K562 (cell line): ENCODE results near the gene HMGN1. TPM values are rescaled to one million over a fixed set of nuclear protein-coding genes. Genes with fewer than 3 reads are reported as not detected.
A peak's percentile ranks its signal among the peaks of the same experiment; 100 is the strongest.

Experiments
- CREB3L1 ChIP-seq: fragments of 450-650 bp; IDR thresholded peaks from 2 replicates; pipeline ENCODE4 v1.6.1; 2014; ENCODE audit warnings: low read depth, mild to moderate bottlenecking, moderate library complexity, borderline replicate concordance
- CSDE1 ChIP-seq, 2 experiments: fragments of 450-650 bp; IDR thresholded peaks; 2 replicates each; pipeline ENCODE4 v1.6.1; 2016; ENCODE audit warnings: mild to moderate bottlenecking in 1 of 2
- GTF3C2 ChIP-seq: IDR thresholded peaks from 3 replicates; pipeline ENCODE4 v1.6.1; 2011; ENCODE audit warnings: borderline replicate concordance, mild to moderate bottlenecking, moderate library complexity; ENCODE audit not compliant: insufficient read length; ENCODE audit errors: extremely low read depth
- HDAC8 ChIP-seq: fragments of 450-650 bp; IDR thresholded peaks from 2 replicates; pipeline ENCODE4 v1.6.1; 2016; ENCODE audit warnings: mild to moderate bottlenecking, missing genetic modification characterization, moderate library complexity, missing compliant biosample characterization
- ILF3 ChIP-seq: fragments of 450-650 bp; IDR thresholded peaks from 2 replicates; pipeline ENCODE4 v1.6.1; 2018; ENCODE audit warnings: antibody characterized with exemption, mild to moderate bottlenecking, moderate library complexity, borderline replicate concordance
- MAFG ChIP-seq: fragments of 450-650 bp; conservative IDR thresholded peaks from 2 replicates; pipeline ENCODE4 v1.6.1; 2016; ENCODE audit warnings: missing genetic modification characterization, missing compliant biosample characterization
- MEF2A ChIP-seq: IDR thresholded peaks from 2 replicates; pipeline ENCODE4 v1.6.1; 2011; ENCODE audit warnings: low read depth, mild to moderate bottlenecking, low read length, moderate library complexity; ENCODE audit not compliant: control insufficient read depth
- MEF2D ChIP-seq: conservative IDR thresholded peaks from 2 replicates; pipeline ENCODE4 v1.6.1; 2016; ENCODE audit warnings: low read depth, missing genetic modification characterization, missing compliant biosample characterization
- NEUROD1 ChIP-seq: fragments of 150-350 bp; IDR thresholded peaks from 2 replicates; pipeline ENCODE4 v1.6.1; 2014; ENCODE audit warnings: borderline replicate concordance, low read length, low read depth; ENCODE audit not compliant: partially characterized antibody
- PCBP1 ChIP-seq: fragments of 200-400 bp; formaldehyde crosslinking; IDR thresholded peaks from 2 replicates; pipeline ENCODE4 v1.6.1; 2018; ENCODE audit warnings: mild to moderate bottlenecking, low read depth, low read length; ENCODE audit not compliant: poor library complexity, severe bottlenecking
- POLR2G ChIP-seq: fragments of 200-400 bp; formaldehyde crosslinking; IDR thresholded peaks from 2 replicates; pipeline ENCODE4 v1.6.1; 2017; ENCODE audit warnings: low read depth, mild to moderate bottlenecking, antibody characterized with exemption, low read length, moderate library complexity
- PREB ChIP-seq: sonication (generic); formaldehyde crosslinking; IDR thresholded peaks from 2 replicates; pipeline ENCODE4 v1.8.1; 2023; ENCODE audit warnings: mild to moderate bottlenecking, missing genetic modification reagents
- PYGO2 ChIP-seq: fragments of 450-650 bp; IDR thresholded peaks from 2 replicates; pipeline ENCODE4 v1.6.1; 2016; ENCODE audit warnings: mild to moderate bottlenecking, missing genetic modification characterization, moderate library complexity, missing compliant biosample characterization
- STAT6 ChIP-seq: sonication (generic); formaldehyde crosslinking; IDR thresholded peaks from 2 replicates; pipeline ENCODE4 v1.8.1; 2023; ENCODE audit warnings: mild to moderate bottlenecking, missing genetic modification reagents
- TBL1XR1 ChIP-seq, 2 experiments: IDR thresholded peaks; 2 replicates each; pipeline ENCODE4 v1.6.1; 2012; ENCODE audit warnings: improper control_type of control experiment in 2 of 2, low read length in 2 of 2, mild to moderate bottlenecking in 1 of 2
- XRCC5 ChIP-seq: fragments of 200-400 bp; formaldehyde crosslinking; IDR thresholded peaks from 2 replicates; pipeline ENCODE4 v1.6.1; 2017; ENCODE audit warnings: low read depth, mild to moderate bottlenecking, low read length
- ZBTB1 ChIP-seq: sonication (generic); formaldehyde crosslinking; IDR thresholded peaks from 2 replicates; pipeline ENCODE4 v1.8.1; 2023; ENCODE audit warnings: missing genetic modification reagents, low read depth, mild to moderate bottlenecking, borderline replicate concordance
- ZFX ChIP-seq: sonication (generic); formaldehyde crosslinking; IDR thresholded peaks from 2 replicates; pipeline ENCODE4 v1.8.0; 2022; ENCODE audit warnings: mild to moderate bottlenecking, missing genetic modification reagents, moderate library complexity
- ZKSCAN8 ChIP-seq: fragments of 200-800 bp; sonication (Bioruptor generic); IDR thresholded peaks from 2 replicates; pipeline ENCODE4 v1.6.1; 2016; ENCODE audit warnings: missing genetic modification characterization, missing compliant biosample characterization
- ZSCAN29 ChIP-seq: fragments of 450-650 bp; IDR thresholded peaks from 2 replicates; pipeline ENCODE4 v1.6.1; 2017
- polyA plus RNA-seq, 8 experiments: library from polyadenylated mRNA; depleted of rRNA in 4 of 8; stranded (reverse) in 5 of 8; unstranded in 3 of 8; fragments of >200 nt; fragmentation: Nextera tagmentation in 2 of 8; fragmentation: Illumina TruSeq in 1 of 8; extraction: Ambion mirVana in 2 of 8; extraction: Trizol in 1 of 8; gene quantifications; 2 replicates each; pipeline versions ENCODE4 v1.2.1 to v1.2.3, GENCODE V29; 2011 to 2014; ENCODE audit warnings: inconsistent platforms in 1 of 8, missing spikeins in 1 of 8
- total RNA-seq, 7 experiments: library from RNA; depleted of rRNA in 6 of 7; stranded (reverse); fragments of >200 nt in 6 of 7; fragmentation: Illumina TruSeq in 2 of 7; extraction: Trizol in 2 of 7; gene quantifications; 2 replicates each; pipeline versions ENCODE4 v1.2.1 to v1.2.3, GENCODE V29; 2011 to 2021; ENCODE audit warnings: low replicate concordance in 1 of 7

The HMGN1 gene
- total and polyA plus RNA-seq, 9 of the 15 experiments (the other 6 are each of a cell fraction or from before 2014, with no cell fraction given) = 124 to 626 (median 498) TPM

GRCh38 chr21:39313571-39314142, 35.2 kb downstream of the HMGN1 start, which contains the start of gene BRWD1 (continued):
- TF ChIP-seq GTF3C2 (no peak), ILF3 (no peak), CREB3L1 (peak; percentile 92), NEUROD1 (peak; percentile 71), ZFX (CRISPR knock-in tag) (peak; percentile 86), ZSCAN29 (peak; percentile 77), ZKSCAN8 (CRISPR knock-in tag) (peak; percentile 62; the same call in 1 of the 2 replicates), STAT6 (peak; percentile 82; the same call in 1 of the 2 replicates), POLR2G (peak; percentile 96), MAFG (tag) (no peak), HDAC8 (tag) (peak; percentile 84), ZBTB1 (no peak; the same call in 1 of the 2 replicates), TBL1XR1 (IDR thresholded peaks at IDR 0.05; ENCODE audit: low read length in 2 of 2) (peak; percentile 37 to 47; a peak in 2 of 4 replicates), MEF2D (peak; percentile 75), PYGO2 (tag) (no peak), MEF2A (no peak), XRCC5 (peak; percentile 96), PCBP1 (peak; percentile 100), CSDE1 (IDR thresholded peaks at IDR 0.05) (peak in 1 of 2 experiments; percentile 70; a peak in 1 of 4 replicates), PREB (CRISPR knock-in tag) (no peak)
